ENCODE measurements around the gene CYFIP2.

Gene CYFIP2

GRCh38 chr5:157358871-157359270 is 92.9 kb downstream of the CYFIP2 start:
- DNase-seq (ENCODE audit: low spot score): no peak

DNA sequence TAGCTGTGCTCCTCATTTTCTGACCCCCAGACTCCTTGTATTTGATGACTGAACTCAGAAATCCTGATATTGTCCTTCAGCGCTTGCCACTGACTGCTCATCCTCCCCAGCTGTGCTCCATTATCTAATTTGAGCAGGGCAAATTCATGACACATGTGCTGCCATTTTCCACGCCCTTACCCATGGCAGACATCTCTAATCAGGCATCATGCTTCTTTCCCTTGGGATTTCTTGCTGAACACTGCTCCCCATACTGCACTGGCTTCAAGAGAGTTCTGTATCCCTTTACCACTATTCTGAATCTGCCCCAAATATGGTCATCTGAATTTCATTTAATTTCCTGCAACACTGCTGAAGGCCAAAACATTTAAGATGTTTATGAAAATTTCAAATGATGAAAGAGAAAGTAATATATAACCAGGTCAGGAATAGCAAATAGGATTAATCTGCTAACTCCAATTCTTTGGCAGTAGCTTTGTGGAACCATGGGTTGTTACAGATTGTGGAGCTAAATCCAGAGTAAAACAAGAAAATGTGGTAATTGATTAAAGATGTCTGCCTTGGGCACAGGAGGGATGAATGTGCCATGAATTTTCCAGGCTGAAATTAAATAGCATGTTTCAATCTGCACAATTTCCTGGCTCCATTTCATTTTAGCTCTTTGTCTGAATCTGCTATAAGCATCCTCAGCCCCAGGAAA is 93.6 kb downstream of the CYFIP2 start:
- no peak for DNase-seq (ENCODE audit: low spot score)

DNA sequence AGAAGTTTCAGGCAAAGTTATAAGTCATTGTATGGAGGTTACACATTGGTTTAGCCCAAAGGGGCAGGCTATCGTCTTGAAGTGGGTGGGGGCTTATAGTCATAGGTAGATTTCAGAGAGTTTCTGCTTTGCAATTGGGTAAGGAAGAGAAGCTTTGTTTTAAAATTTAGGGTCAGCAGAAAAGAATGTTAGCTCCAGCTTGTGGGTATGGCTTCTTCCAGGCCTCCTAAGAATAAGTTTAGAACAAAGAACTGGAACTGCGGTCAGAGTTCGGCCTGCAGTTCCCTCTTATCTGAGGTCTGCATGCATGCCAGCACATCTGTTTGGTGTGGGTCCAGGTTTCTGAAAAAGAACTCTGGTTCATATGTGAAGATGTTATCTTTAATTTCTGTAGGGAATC is 96.1 kb downstream of the CYFIP2 start:
- DNase-seq (ENCODE audit: low spot score): no peak

DNA sequence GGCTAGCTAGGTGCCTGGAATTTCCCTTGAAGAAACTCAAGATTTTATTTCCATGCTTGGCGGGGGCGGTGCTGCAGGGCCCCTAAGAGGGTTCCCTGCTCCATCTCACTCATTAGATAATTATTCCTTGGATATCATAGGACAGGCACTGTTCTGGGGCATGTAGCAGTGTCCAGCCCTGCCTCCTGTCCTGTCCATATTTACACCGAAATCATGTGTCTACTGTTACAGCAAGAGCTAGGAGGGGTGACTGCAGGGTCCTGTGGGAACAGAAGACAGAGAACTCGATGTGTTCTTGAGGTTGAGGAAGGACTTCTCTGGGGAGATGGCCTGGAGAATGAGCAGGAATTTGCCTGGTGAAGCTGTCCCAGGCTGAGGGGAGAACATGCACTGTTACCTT is 96.6 kb downstream of the CYFIP2 start:
- no peak for DNase-seq (ENCODE audit: low spot score)

GRCh38 chr5:157362982-157363381 is 97.1 kb downstream of the CYFIP2 start:
- DNase-seq (ENCODE audit: low spot score): no peak

GRCh38 chr5:157365732-157366131 is 99.8 kb downstream of the CYFIP2 start:
- DNase-seq (ENCODE audit: low spot score): no peak

DNA sequence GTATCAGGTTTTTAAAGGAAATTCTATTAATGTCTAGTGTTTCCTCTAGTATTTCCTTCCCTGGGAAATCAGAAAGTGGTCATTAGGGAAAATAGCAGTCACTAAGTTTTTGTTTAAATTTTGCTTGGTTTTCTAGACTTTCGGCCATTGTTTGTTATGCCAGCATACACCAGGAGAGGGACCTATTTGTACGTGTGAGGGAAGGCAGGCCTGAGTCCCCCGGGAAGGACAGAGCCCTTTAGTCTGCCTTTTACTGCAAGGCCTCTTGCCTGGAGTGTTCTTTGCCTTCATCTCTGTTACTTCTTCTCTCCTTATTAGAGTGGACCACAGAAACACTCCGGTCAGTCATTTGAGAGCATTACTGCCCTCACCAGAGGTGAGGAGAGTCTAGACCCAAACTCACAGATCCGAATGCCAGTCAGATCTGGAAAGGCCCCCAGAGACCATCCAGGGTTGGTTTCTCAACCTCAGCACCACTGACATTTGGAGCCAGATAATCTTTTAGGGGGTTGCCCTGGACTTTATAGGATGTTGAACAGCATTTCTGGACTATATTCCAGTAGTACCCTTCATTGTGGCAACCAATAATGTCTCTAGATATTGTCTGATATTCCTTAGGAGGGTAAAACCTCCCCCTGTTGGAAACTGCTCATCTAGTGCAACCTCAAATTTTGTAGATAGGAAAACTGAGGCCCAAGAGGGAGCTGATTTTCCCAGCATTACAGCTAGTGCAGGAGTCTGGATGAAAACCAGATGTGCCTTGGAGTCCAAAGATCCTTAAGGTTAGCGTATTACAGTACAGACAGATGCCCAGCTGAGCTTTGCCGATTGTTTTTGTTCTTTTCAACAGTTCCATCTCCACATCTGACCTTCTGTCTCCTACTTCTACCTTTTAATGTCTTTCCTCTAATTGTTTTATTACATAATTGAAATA is 101.1 kb downstream of the CYFIP2 start:
- peak; percentile 66 for DNase-seq (ENCODE audit: low spot score)

- no peak for DNase-seq (ENCODE audit: low spot score)
Measured at GRCh38 chr5:157369507-157369906, 103.6 kb downstream of the CYFIP2 start.

GRCh38 chr5:157370967-157371366 is 105.0 kb downstream of the CYFIP2 start:
- DNase-seq (ENCODE audit: low spot score): no peak

GRCh38 chr5:157371655-157372471 is 105.9 kb downstream of the CYFIP2 start:
- DNase-seq (ENCODE audit: low spot score): peak; percentile 23

DNA sequence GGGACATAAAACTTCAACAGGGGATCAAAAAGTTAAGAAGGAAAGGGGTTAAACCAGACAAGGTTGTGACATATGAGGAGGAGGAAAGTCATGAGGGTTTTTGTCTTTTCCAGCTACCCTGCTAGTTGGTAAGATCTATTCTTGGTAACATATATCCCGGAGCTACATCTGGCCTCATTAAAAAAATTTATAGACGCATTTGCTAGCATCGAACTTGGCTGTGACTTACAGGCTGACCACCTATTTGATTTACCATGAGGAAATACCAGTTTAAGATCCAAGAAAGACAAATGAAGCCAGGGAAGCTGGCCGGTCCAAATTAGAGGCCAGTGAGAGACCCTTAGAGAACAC is 106.5 kb downstream of the CYFIP2 start:
- no peak for DNase-seq (ENCODE audit: low spot score)

DNA sequence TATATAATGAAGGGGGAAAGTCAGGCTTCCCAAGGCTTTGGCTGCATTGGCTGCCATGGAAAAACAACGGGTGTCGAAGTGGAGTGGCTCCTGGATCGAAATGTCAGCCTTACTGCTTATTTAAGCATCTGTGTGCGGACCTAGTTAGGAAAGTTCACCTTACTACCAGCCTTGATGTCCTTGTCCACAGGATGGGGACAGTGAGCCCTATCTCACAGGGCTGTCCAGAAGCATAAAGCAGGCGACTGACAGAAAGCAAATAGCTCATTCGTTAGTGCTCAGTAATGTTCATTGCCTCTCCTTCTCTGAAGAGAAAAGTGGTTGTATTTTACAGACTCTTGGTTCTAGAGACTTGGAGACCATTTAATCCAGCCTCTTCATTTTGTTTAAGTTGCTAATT is 112.6 kb downstream of the CYFIP2 start:
- DNase-seq (ENCODE audit: low spot score): no peak

DNA sequence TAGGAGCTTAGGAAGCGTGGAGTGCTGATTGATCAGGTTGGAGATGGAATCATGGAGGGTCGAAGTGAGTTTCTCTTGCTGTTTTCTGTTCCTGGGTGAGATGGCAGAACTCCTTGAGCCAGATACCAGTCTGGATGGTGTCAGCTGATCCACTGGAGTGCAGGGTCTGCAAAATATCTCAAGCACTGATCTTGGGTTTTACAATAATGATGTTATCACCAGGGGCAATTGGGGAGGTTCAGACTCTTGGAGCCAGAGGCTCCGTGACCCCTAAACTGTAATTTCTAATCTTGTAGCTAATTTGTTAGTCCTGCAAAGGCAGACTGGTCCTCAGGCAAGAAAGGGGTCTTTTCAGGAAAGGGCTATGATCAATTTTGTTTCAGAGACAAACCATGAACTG is 114.1 kb downstream of the CYFIP2 start:
- no peak for DNase-seq (ENCODE audit: low spot score)

GRCh38 chr5:157381746-157382145 is 115.8 kb downstream of the CYFIP2 start:
- no peak for DNase-seq (ENCODE audit: low spot score)

- no peak for DNase-seq (ENCODE audit: low spot score)
Measured at GRCh38 chr5:157382996-157383800, 117.3 kb downstream of the CYFIP2 start.

GRCh38 chr5:157384971-157385709 is 119.2 kb downstream of the CYFIP2 start:
- DNase-seq (ENCODE audit: low spot score): peak; percentile 77

- DNase-seq (ENCODE audit: low spot score): no peak
Measured at GRCh38 chr5:157387041-157387563, 121.2 kb downstream of the CYFIP2 start.

GRCh38 chr5:157387683-157388093 is 121.8 kb downstream of the CYFIP2 start:
- peak; percentile 79 for DNase-seq (ENCODE audit: low spot score)

DNA sequence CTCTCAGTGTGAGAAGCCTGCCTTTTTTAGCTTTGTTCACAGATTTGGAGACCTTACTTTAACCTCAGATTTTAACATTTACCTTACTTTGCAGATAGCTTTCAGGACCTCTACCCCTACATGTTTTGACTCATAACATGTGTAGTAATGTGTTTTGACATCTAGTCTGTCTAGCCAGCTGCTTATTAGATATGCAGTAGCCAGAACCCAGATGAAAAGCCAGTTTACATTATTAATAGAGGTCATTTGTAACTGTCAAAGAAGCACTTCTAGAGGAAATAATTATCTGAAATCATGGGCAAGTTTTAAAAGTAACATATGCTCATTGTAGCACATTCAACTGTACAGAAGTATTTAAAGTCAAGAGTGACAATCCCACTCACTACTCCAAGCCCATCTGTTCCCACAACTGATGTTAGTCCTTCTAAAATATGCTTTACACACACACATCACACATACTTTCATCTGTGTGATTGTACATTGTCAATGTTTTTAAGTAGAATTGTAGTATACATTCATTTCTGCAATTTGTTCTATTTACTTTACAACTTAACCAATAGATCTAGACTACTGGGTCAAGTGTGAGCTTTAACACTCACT is 122.3 kb downstream of the CYFIP2 start:
- no peak for DNase-seq (ENCODE audit: low spot score)

DNA sequence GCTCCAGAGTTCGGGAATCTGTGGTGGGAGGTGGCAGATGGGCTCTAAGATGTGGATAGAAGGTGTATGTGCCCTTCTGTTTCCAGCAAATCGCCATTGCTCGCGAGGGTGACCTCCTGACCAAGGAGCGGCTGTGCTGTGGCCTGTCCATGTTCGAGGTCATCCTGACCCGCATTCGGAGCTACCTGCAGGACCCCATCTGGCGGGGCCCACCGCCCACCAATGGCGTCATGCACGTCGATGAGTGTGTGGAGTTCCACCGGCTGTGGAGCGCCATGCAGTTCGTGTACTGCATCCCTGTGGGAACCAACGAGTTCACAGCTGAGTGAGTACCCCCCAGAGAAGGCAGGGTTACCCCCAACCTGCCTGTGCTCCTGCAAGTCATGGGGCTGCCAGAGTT is 123.2 kb downstream of the CYFIP2 start:
- no peak for DNase-seq (ENCODE audit: low spot score)
